GM12872 (cell line): ENCODE measurements around the gene POLR2J.

Experiments used
- CTCF ChIP-seq: IDR thresholded peaks from 3 replicates; pipeline ENCODE4 v1.5.1; 2011; ENCODE audit warnings: low read depth, mild to moderate bottlenecking, low read length, moderate library complexity; ENCODE audit not compliant: insufficient read depth

POLR2J gene

GRCh38 chr7:102424787-102425218, 53.9 kb downstream of the POLR2J start:
- TF ChIP-seq CTCF, result no peak

DNA sequence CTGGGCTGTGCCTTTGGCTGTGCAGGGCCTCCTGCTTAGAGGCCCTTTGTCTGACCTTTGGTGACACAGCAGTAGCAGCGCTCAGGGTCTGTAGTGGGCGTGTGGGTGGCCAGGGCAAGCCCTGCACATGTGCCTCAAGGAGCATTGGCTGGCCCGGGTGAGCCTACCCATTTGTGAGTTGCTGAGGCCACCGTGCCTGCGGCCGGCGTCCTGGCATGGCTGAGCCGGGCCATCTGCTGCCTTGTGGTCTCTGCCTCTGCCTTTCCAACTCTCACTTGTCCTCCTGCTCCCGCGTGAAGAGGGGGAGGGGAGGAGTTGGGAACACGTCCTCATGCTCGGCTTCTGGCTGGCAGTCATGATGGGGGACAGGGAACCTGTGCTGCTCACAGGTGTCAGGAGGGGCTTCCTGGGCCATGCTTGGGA, 54.6 kb downstream of the POLR2J start:
- TF ChIP-seq CTCF, result no peak
